HFFc6 (cell line): Measurements from ENCODE around the gene TNFAIP2. TPM values are rescaled to one million over a fixed set of nuclear protein-coding genes. Genes with fewer than 3 reads are reported as not detected.

Source experiments
- DNase-seq: peaks from one replicate; pipeline ENCODE4 v3.0.0-alpha.2; 2018
- H3K27ac Mint-ChIP-seq: 2 replicates; pipeline ENCODE4 v1.8.0; 2020; ENCODE audit warnings: mild to moderate bottlenecking, mixed read lengths
- H3K27me3 Mint-ChIP-seq: 2 replicates; pipeline ENCODE4 v1.8.0; 2021; ENCODE audit warnings: mild to moderate bottlenecking, moderate library complexity, mixed read lengths; ENCODE audit not compliant: insufficient read depth
- H3K36me3 Mint-ChIP-seq: 2 replicates; pipeline ENCODE4 v1.8.0; 2021; ENCODE audit warnings: low read depth, mixed read lengths
- H3K4me1 Mint-ChIP-seq: 2 replicates; pipeline ENCODE4 v1.8.0; 2020; ENCODE audit warnings: low read depth, mixed read lengths
- H3K4me3 Mint-ChIP-seq: 2 replicates; pipeline ENCODE4 v1.8.0; 2020; ENCODE audit warnings: mild to moderate bottlenecking, moderate library complexity, mixed read lengths
- H3K9me3 Mint-ChIP-seq: 2 replicates; pipeline ENCODE4 v1.8.0; 2020; ENCODE audit warnings: mild to moderate bottlenecking, mixed read lengths
- CTCF ChIP-seq: fragments of 200-600 bp; sonication (generic); IDR thresholded peaks from 2 replicates; pipeline ENCODE4 v1.5.0; 2021; ENCODE audit warnings: antibody characterized with exemption, mild to moderate bottlenecking
- total RNA-seq, 6 experiments: library from RNA; stranded (reverse); fragmentation: NEBNext Ultra II Directional; extraction: Animal tissue kit (Norgen Biotek cat#: 25700); gene quantifications; 2 replicates in 1 of 6; 3 replicates in 5 of 6; pipeline ENCODE4 v1.2.3, GENCODE V29; 2021

Gene TNFAIP2
- total RNA-seq, 6 experiments from 2014 or later: 44.7 to 59.6 (median 46.4) TPM

- Mint-ChIP-seq H3K27ac (no peak overlapping the region), H3K9me3 (no peaks in the 10 kb centered on the region), H3K4me3 (no peak overlapping the region), H3K36me3 (no peaks in the 10 kb centered on the region), H3K27me3 (peaks cover 14% of the 10 kb centered on the region), H3K4me1 (no peaks in the 10 kb centered on the region)
- TF ChIP-seq CTCF: no peak
- DNase-seq: no peak
Observed at GRCh38 chr14:103088921-103089320, 34.3 kb upstream of the TNFAIP2 start.

GRCh38 chr14:103089386-103090335 is 33.6 kb upstream of the TNFAIP2 start:
- no peak for DNase-seq
- Mint-ChIP-seq H3K9me3 (no peaks in the 10 kb centered on the region), H3K27ac (no peak overlapping the region), H3K4me3 (no peak overlapping the region), H3K4me1 (no peaks in the 10 kb centered on the region), H3K36me3 (no peaks in the 10 kb centered on the region), H3K27me3 (peaks cover 10% of the 10 kb centered on the region)
- TF ChIP-seq CTCF: no peak

GRCh38 chr14:103090481-103091020 is 32.7 kb upstream of the TNFAIP2 start:
- peak overlapping the region; percentile 52; the same call in 1 of the 2 replicates for H3K4me3 Mint-ChIP-seq
- H3K36me3 Mint-ChIP-seq: no peaks in the 10 kb centered on the region
- peaks cover 9% of the 10 kb centered on the region for H3K27me3 Mint-ChIP-seq
- no peaks in the 10 kb centered on the region for H3K4me1 Mint-ChIP-seq
- no peak for TF ChIP-seq CTCF
- H3K27ac Mint-ChIP-seq: no peak overlapping the region
- DNase-seq: no peak
- no peaks in the 10 kb centered on the region for H3K9me3 Mint-ChIP-seq

GRCh38 chr14:103091041-103091882 is 32.0 kb upstream of the TNFAIP2 start:
- Mint-ChIP-seq H3K27me3 (peaks cover 7% of the 10 kb centered on the region), H3K27ac (no peak overlapping the region), H3K4me3 (peak overlapping the region; percentile 52), H3K4me1 (no peaks in the 10 kb centered on the region), H3K9me3 (no peaks in the 10 kb centered on the region), H3K36me3 (no peaks in the 10 kb centered on the region)
- TF ChIP-seq CTCF: peak; percentile 75
- DNase-seq: no peak

GRCh38 chr14:103091883-103092222 is 31.4 kb upstream of the TNFAIP2 start:
- Mint-ChIP-seq H3K4me3 (peak overlapping the region; percentile 17; the same call in 1 of the 2 replicates), H3K4me1 (no peaks in the 10 kb centered on the region), H3K27ac (no peak overlapping the region), H3K9me3 (no peaks in the 10 kb centered on the region), H3K27me3 (peaks cover 10% of the 10 kb centered on the region), H3K36me3 (no peaks in the 10 kb centered on the region)
- 0 out of 2 replicates have a peak, but pooled peaks have one; percentile 3 for TF ChIP-seq CTCF
- DNase-seq: no peak
